ENCODE measurements around the gene LRRC17. TPM values are rescaled to one million over a fixed set of nuclear protein-coding genes. Genes with fewer than 3 reads are reported as not detected.

LRRC17 gene
- total RNA-seq, 2 experiments from 2014 or later = not detected

DNA sequence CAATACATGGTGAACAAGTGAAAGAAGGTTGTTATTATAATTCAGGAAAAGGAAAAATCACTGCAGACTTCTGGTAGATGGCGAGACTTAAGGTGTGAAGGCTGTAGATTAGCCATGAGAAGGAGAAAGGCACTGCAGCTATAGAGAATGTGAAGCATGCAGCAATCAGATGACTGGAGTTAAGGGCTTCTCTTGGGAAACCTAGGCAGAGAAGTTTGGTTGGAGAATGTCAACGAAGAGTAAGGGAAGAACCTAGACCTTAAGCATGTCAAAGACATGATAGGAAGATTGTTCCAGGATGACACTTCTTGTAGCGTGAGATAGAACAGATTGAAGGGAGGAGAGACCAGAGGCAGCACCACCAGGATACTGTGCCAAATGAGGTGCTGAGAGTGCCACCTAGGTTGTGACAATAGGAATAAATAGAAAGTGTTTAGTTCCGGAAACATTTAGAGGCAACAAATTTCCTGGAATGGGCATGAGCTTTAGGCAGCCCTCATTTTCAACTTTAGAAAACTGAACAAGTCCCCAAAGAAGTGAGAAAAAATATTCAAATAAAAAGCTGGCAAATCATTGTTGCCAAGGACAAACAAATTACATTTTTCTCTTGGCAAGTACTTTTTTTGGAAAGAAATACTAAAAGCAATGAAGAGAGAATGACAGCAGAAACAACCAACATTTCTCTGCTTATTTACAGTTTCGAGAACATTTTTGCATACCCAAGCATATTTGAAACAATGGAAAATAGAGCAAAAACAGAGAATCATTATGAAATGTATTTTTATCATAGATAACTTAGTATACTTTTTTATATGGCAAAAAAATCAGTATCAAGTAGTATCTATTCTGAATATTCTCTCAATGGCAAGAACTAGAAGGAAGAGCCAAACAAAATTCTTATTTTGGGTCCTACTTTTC is 4.9 kb downstream of the LRRC17 start:
- no peaks in the 10 kb centered on the region for H3K27me3 Mint-ChIP-seq
- H3K27ac Mint-ChIP-seq = no peak overlapping the region
- H3K4me3 Mint-ChIP-seq = no peak overlapping the region
- H3K4me1 Mint-ChIP-seq = peaks cover 3% of the 10 kb centered on the region
- H3K36me3 Mint-ChIP-seq = no peaks in the 10 kb centered on the region
- DNase-seq = no peak
- no peaks in the 10 kb centered on the region for H3K9me3 Mint-ChIP-seq

DNA sequence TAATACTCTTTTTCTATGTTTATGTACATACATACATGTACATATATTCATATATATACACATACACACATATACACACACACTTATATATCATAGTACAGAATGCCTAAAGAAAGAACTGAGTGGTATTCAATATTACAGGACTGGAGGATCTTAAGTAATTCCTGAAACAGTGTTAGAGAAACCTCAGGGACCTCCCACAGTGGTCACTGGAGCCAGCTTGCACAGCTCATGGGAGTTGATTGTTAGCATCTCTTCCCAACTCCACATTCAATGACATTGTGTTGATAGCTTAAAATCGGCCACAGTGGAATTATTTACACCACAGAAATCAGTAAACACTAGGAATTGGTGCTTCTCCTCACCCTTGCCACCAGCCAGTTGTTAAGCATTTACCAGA is 6.0 kb downstream of the LRRC17 start:
- DNase-seq = no peak
- Mint-ChIP-seq H3K4me1 (no peaks in the 10 kb centered on the region), H3K4me3 (no peak overlapping the region), H3K27ac (no peak overlapping the region), H3K9me3 (no peaks in the 10 kb centered on the region), H3K36me3 (no peaks in the 10 kb centered on the region), H3K27me3 (no peaks in the 10 kb centered on the region)

DNA sequence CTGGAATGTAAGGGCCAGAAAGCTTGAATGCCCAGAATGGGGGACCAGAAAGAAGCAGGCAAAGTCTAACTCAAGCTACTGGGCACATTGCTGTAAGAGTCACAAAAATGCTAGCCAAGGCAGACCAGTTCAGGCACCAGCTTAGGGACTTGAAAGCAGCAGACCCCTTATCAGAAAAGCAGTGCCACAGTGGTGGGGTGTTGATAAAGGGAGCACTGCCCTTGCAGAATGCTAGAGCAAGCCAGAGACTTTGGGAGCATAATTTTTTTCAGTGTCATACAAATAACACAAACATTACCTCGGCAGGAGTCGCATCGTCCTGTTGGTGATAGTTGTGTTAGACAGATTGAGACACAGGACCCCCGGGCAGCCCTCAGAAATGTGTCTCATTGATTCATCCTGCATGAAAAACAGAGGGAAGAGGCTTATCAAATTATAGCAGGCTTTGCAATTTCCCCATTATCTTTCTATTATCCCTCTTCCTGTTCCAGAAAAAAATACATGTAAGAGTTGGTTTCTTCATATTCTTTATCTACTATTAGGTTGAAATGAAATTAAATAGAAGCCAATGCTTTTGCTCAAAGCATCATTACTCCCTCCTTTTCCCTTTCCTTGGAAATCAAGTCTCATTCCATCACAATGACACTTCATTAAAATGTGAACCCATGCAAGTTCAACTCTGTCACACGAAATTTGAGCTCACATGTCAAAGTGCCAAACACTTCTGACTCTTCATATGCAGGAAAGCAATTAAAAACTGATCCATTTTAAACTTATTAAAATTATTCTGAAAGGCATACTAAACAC is 13.4 kb downstream of the LRRC17 start:
- DNase-seq = no peak
- Mint-ChIP-seq H3K36me3 (peaks cover 2% of the 10 kb centered on the region), H3K4me1 (no peaks in the 10 kb centered on the region), H3K9me3 (no peaks in the 10 kb centered on the region), H3K4me3 (no peak overlapping the region), H3K27ac (peak overlapping the region; percentile 47), H3K27me3 (no peaks in the 10 kb centered on the region)

DNA sequence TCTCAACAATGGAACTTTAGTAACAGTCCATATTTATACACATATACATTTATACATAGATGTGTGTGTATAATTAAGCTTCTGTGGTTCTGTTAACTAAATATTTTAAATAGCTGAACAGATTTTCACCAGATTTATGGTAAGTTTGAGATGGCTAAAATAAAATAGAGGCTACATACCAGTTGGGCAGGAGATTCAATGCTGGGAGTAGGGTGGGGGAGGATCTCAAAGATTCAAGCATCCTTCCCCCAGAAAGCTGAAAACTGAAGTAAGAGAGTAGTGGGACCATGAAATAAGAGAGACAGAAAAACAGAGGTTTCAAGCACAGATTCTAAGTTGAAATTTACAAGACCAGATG is 14.0 kb downstream of the LRRC17 start:
- Mint-ChIP-seq H3K4me1 (no peaks in the 10 kb centered on the region), H3K4me3 (no peak overlapping the region), H3K27me3 (no peaks in the 10 kb centered on the region), H3K27ac (no peak overlapping the region), H3K9me3 (no peaks in the 10 kb centered on the region), H3K36me3 (peaks cover 2% of the 10 kb centered on the region)
- DNase-seq = no peak

DNA sequence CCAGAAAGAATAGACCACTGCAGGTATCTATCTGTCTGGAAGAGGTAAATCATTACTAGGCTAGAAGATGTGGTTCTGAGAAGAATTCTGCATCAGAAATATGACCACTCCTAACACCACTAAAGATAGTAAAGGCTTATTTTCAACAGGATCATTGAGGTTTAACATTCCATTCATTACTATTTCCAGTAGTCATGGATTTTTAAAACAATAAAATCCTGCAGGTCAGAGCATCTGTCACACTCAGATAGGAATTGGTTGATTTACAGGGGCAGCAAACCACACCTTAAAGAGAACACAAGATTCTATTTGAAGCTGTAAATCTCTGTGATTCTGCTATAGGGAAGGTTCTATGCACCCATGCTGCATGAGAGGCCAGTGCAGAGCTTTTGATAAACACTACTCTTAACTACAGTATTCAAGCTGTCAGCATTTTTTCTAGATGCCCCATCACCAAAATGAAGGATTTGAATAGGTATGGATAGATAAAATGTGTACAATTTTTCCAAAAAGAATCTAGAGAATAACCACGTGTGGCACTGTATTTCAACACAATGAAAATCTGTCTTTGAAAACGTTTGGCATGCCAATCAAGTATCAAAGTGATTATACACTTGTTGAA is 14.6 kb downstream of the LRRC17 start:
- no peak for DNase-seq
- H3K9me3 Mint-ChIP-seq = no peaks in the 10 kb centered on the region
- peaks cover 2% of the 10 kb centered on the region for H3K36me3 Mint-ChIP-seq
- no peaks in the 10 kb centered on the region for H3K27me3 Mint-ChIP-seq
- no peak overlapping the region for H3K4me3 Mint-ChIP-seq
- H3K27ac Mint-ChIP-seq = no peak overlapping the region
- no peaks in the 10 kb centered on the region for H3K4me1 Mint-ChIP-seq

DNA sequence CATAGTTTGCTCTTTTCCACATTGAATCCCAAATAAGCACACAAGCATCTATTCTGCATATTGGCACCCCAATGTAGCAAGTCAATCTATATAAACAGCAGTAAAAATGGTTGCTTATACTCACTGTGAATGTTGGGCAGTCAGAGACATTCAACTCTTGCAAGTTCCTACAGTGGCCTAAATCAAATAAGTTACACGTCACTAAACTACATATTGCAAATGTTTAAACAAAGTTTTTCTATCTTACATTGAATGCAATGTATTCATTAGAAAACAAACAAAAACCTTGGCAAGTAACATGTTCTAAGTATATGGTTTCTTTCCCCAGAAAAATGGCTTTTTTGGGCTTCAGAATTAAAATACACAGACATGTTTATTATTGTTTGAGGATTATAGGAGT is 19.0 kb downstream of the LRRC17 start:
- no peaks in the 10 kb centered on the region for H3K27me3 Mint-ChIP-seq
- H3K9me3 Mint-ChIP-seq = no peaks in the 10 kb centered on the region
- no peak overlapping the region for H3K27ac Mint-ChIP-seq
- no peaks in the 10 kb centered on the region for H3K36me3 Mint-ChIP-seq
- no peak for DNase-seq
- H3K4me1 Mint-ChIP-seq = no peaks in the 10 kb centered on the region
- no peak overlapping the region for H3K4me3 Mint-ChIP-seq

DNA sequence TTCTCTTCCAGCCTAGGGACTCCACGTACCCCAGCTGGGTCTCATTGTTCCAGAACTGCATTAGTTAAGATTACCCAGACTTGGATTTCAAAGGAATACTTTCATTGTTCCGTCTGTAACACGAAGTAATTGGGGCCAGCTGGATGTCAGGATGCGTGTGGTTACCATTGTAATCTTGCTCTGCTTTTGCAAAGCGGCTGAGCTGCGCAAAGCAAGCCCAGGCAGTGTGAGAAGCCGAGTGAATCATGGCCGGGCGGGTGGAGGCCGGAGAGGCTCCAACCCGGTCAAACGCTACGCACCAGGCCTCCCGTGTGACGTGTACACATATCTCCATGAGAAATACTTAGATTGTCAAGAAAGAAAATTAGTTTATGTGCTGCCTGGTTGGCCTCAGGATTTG is 21.0 kb downstream of the LRRC17 start:
- Mint-ChIP-seq H3K9me3 (no peaks in the 10 kb centered on the region), H3K4me3 (no peak overlapping the region), H3K36me3 (no peaks in the 10 kb centered on the region), H3K4me1 (no peaks in the 10 kb centered on the region), H3K27me3 (no peaks in the 10 kb centered on the region), H3K27ac (no peak overlapping the region)
- DNase-seq = no peak

DNA sequence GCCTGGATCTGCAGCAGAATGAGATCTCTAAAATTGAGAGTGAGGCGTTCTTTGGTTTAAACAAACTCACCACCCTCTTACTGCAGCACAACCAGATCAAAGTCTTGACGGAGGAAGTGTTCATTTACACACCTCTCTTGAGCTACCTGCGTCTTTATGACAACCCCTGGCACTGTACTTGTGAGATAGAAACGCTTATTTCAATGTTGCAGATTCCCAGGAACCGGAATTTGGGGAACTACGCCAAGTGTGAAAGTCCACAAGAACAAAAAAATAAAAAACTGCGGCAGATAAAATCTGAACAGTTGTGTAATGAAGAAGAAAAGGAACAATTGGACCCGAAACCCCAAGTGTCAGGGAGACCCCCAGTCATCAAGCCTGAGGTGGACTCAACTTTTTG is 21.4 kb downstream of the LRRC17 start:
- Mint-ChIP-seq H3K27ac (no peak overlapping the region), H3K36me3 (no peaks in the 10 kb centered on the region), H3K4me3 (no peak overlapping the region), H3K4me1 (no peaks in the 10 kb centered on the region), H3K9me3 (no peaks in the 10 kb centered on the region), H3K27me3 (no peaks in the 10 kb centered on the region)
- no peak for DNase-seq

DNA sequence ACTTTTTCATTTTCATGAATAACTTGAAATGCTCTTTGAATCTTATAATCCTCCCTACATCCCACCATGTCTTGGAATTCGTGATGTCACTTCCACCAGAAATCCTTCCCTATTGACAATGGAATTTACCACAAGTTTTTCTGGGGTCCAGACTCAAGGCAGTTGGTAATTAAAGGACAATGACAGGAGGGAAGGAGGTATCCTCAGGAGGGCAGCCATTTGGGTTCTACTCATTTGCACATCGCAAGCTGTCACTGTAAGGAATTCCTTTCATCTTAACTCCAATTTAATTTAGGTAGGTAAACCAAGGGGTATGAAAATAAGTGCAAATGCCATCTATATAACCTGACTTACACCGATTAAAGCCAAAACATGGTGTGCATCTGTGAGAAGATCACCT is 21.9 kb downstream of the LRRC17 start:
- H3K27ac Mint-ChIP-seq = no peak overlapping the region
- H3K27me3 Mint-ChIP-seq = no peaks in the 10 kb centered on the region
- no peak for DNase-seq
- no peaks in the 10 kb centered on the region for H3K9me3 Mint-ChIP-seq
- H3K4me3 Mint-ChIP-seq = no peak overlapping the region
- no peaks in the 10 kb centered on the region for H3K36me3 Mint-ChIP-seq
- no peaks in the 10 kb centered on the region for H3K4me1 Mint-ChIP-seq

DNA sequence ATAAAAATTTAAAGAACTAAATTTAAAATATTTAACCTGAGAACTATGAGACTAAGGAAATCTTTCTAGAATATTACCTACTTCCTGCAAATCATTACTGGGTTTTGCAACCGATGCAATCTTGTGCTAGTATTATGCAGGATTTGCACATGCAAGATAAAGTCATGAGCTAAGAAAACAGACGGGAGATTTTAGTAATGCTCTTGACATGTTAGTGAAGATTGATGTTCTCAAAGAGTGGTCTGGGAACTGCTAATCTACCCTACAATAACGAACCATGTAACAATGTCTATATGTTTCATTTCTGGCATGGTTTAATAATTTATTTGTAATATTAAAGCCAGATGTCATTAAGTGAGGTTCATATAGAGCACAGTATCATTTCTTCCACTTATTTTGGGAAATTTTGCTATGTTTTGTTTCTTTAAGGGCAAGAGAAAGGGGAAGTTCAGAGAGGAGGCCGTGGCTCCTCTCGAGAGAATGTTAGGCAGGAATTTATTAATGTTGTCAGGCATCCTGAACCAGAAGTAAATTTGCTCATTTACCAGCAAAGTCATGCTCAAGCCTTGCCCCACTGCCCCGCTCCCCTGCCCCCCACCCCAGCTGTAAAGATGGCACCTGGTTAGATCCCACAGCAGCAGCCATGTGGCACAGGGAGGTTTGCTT is 22.8 kb downstream of the LRRC17 start:
- Mint-ChIP-seq H3K4me1 (no peaks in the 10 kb centered on the region), H3K4me3 (no peak overlapping the region), H3K36me3 (no peaks in the 10 kb centered on the region), H3K9me3 (no peaks in the 10 kb centered on the region), H3K27ac (no peak overlapping the region), H3K27me3 (no peaks in the 10 kb centered on the region)
- DNase-seq = no peak

DNA sequence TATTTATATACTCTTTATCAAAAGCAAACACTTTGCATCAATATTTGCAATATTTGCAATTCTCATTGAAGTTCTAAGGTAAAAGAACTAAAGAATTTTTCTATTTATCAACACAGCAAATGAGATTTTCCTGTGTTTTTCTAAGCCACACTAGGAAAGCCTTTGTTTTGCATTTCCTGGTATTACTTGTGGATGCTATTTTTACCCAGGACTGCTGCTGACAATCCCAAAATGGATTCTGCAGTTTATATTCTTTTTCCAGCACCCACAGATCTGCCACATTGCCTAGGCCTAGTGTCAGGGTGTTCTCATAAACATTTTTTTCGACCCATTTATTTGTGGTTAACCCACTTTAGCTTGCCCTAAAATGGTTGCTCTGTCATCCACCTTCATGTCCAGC is 25.9 kb downstream of the LRRC17 start:
- H3K4me3 Mint-ChIP-seq = no peak overlapping the region
- no peak for DNase-seq
- H3K9me3 Mint-ChIP-seq = no peaks in the 10 kb centered on the region
- no peaks in the 10 kb centered on the region for H3K27me3 Mint-ChIP-seq
- H3K27ac Mint-ChIP-seq = no peak overlapping the region
- H3K4me1 Mint-ChIP-seq = no peaks in the 10 kb centered on the region
- H3K36me3 Mint-ChIP-seq = no peaks in the 10 kb centered on the region

DNA sequence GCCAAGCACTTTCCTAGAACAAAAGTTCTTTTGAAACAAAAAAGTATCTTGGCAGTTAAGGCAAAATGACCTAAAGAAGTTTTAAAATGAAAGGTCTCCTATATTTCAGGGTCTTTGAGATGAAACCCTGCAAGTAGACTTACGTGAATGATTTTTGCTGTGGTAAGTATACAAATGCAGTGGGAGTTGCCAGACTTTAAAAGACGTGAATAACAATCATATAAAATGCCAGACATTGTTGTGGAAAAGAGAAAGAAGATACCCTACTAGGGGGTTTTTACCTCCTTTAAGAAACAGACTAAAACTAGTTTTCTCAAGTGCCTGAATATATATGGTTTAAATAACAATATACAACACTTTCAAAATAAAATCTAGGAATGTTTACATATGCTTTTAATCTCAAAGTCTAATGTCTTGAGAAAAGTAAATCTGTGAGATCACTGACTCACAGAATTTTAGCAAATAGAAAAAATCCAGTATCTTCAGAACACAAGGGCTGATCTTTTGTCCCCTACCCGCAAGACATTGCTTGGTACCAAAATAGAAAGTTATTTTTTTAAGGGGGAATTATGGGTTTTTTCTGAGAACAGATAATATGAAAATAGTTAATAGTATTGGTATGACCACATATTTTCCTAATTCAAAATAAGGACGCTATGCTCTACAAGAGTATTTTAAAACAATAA is 29.5 kb downstream of the LRRC17 start:
- no peaks in the 10 kb centered on the region for H3K36me3 Mint-ChIP-seq
- DNase-seq = no peak
- no peaks in the 10 kb centered on the region for H3K27me3 Mint-ChIP-seq
- H3K4me1 Mint-ChIP-seq = no peaks in the 10 kb centered on the region
- no peaks in the 10 kb centered on the region for H3K9me3 Mint-ChIP-seq
- H3K27ac Mint-ChIP-seq = no peak overlapping the region
- H3K4me3 Mint-ChIP-seq = no peak overlapping the region

DNA sequence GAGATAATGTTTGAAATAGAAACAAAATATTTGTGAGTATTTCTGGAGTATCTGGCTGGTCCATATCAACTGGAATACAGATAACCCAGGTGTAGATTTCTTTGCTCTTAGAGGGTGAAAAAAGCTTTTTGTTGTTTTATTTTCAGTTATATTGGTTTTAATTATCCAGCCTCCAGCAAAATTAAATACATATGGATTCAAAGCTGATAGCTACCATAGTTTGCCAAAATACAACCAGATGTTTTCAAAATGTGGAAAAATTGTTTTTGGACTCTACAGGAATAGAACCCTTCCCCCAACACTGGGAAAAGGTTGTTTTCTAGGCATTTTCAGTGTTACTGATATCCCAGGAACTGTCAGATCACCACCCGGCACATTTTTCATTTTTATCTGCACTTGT is 30.1 kb downstream of the LRRC17 start:
- no peak for DNase-seq
- Mint-ChIP-seq H3K27ac (no peak overlapping the region), H3K36me3 (no peaks in the 10 kb centered on the region), H3K9me3 (no peaks in the 10 kb centered on the region), H3K4me3 (no peak overlapping the region), H3K4me1 (no peaks in the 10 kb centered on the region), H3K27me3 (no peaks in the 10 kb centered on the region)

DNA sequence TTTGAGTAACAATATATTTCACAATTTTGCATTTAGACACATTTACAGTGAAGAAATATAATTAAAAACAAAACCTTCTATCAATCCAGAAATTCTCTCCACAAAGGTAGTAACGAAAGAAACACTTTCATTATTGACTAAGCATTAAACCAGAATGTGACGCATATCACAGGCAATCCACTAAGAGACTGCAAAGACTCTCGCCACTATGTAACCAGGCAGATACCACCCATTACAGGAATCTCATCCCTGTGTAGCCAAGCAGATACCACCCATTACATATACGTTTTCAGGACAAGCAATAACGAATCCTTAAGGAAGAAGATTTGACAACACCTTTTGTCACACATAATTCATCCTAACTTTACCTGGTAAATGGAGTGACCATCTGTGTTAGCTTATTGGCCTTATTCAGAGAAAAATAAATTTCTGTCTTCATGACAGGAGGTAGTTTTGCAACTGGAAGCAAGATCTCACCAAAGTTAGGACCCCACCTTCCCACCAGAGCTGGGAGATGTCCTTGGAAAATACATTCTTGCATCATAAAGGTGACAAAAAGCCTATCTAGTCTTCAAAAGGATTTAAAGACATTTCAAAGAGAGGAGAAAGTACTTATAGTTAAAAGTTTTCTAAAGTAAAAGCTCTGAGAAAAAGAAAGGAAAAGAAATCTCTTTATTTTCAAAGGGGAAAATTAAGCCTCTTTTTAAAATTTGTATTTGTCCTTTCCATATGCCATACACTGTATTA is 30.8 kb downstream of the LRRC17 start:
- H3K4me3 Mint-ChIP-seq = no peak overlapping the region
- DNase-seq = no peak
- no peaks in the 10 kb centered on the region for H3K36me3 Mint-ChIP-seq
- H3K27me3 Mint-ChIP-seq = no peaks in the 10 kb centered on the region
- no peaks in the 10 kb centered on the region for H3K4me1 Mint-ChIP-seq
- no peak overlapping the region for H3K27ac Mint-ChIP-seq
- no peaks in the 10 kb centered on the region for H3K9me3 Mint-ChIP-seq
